ENCODE results near the gene MYO7A.

The MYO7A gene

GRCh38 chr11:77147668-77148321 lies 19.7 kb downstream of the MYO7A start:
- TF ChIP-seq POLR2A (IDR thresholded peaks at IDR 0.05; ENCODE audit: low read length): no peak
- no peak for TF ChIP-seq GATA1 (IDR thresholded peaks at IDR 0.05; ENCODE audit: low read depth, low read length)
- peak; percentile 23 to 39 for DNase-seq

GRCh38 chr11:77148963-77149715 lies 21.1 kb downstream of the MYO7A start:
- DNase-seq: no peak
- TF ChIP-seq POLR2A (IDR thresholded peaks at IDR 0.05; ENCODE audit: low read length) (no peak), GATA1 (IDR thresholded peaks at IDR 0.05; ENCODE audit: low read depth, low read length) (no peak)

GRCh38 chr11:77149716-77150392 lies 21.8 kb downstream of the MYO7A start:
- DNase-seq: no peak

GRCh38 chr11:77150836-77151235 lies 22.8 kb downstream of the MYO7A start:
- TF ChIP-seq POLR2A (IDR thresholded peaks at IDR 0.05; ENCODE audit: low read length): no peak
- TF ChIP-seq GATA1 (IDR thresholded peaks at IDR 0.05; ENCODE audit: low read depth, low read length): no peak
- no peak for DNase-seq

More at GRCh38 chr11:77149716-77150392, 21.8 kb downstream of the MYO7A start:
- TF ChIP-seq POLR2A (IDR thresholded peaks at IDR 0.05; ENCODE audit: low read length) (no peak), GATA1 (IDR thresholded peaks at IDR 0.05; ENCODE audit: low read depth, low read length) (no peak)

GRCh38 chr11:77151804-77152509 lies 23.9 kb downstream of the MYO7A start:
- no peak for TF ChIP-seq GATA1 (IDR thresholded peaks at IDR 0.05; ENCODE audit: low read depth, low read length)
- TF ChIP-seq POLR2A (IDR thresholded peaks at IDR 0.05; ENCODE audit: low read length): no peak
- DNase-seq: no peak

GRCh38 chr11:77152846-77153245 lies 24.8 kb downstream of the MYO7A start:
- no peak for TF ChIP-seq GATA1 (IDR thresholded peaks at IDR 0.05; ENCODE audit: low read depth, low read length)
- DNase-seq: no peak

GRCh38 chr11:77153276-77154185 lies 25.5 kb downstream of the MYO7A start:
- no peak for DNase-seq
- TF ChIP-seq GATA1 (IDR thresholded peaks at IDR 0.05; ENCODE audit: low read depth, low read length): no peak
- TF ChIP-seq POLR2A (IDR thresholded peaks at IDR 0.05; ENCODE audit: low read length): no peak

GRCh38 chr11:77154381-77155081 lies 26.5 kb downstream of the MYO7A start:
- TF ChIP-seq POLR2A (IDR thresholded peaks at IDR 0.05; ENCODE audit: low read length) (no peak), GATA1 (IDR thresholded peaks at IDR 0.05; ENCODE audit: low read depth, low read length) (no peak)
- no peak for DNase-seq

- DNase-seq: no peak
- TF ChIP-seq POLR2A (IDR thresholded peaks at IDR 0.05; ENCODE audit: low read length) (no peak), GATA1 (IDR thresholded peaks at IDR 0.05; ENCODE audit: low read depth, low read length) (no peak)
Measured at GRCh38 chr11:77155082-77155475, 27.0 kb downstream of the MYO7A start.

GRCh38 chr11:77155556-77156130 lies 27.6 kb downstream of the MYO7A start:
- TF ChIP-seq GATA1 (IDR thresholded peaks at IDR 0.05; ENCODE audit: low read depth, low read length): no peak
- TF ChIP-seq POLR2A (IDR thresholded peaks at IDR 0.05; ENCODE audit: low read length): no peak
- DNase-seq: no peak

GRCh38 chr11:77156396-77157195 lies 28.6 kb downstream of the MYO7A start:
- TF ChIP-seq GATA1 (IDR thresholded peaks at IDR 0.05; ENCODE audit: low read depth, low read length) (no peak), POLR2A (IDR thresholded peaks at IDR 0.05; ENCODE audit: low read length) (no peak)
- no peak for DNase-seq

All from erythroblast (primary cell).